Activated CD8-positive, alpha-beta T cell treated with anti-CD3 and anti-CD28 coated beads, Interleukin-2, amount 10 ng/mL, durations not matched to agents 7 days and 5 days (primary cell): ENCODE data around the gene PLCD3. TPM values are rescaled to one million over a fixed set of nuclear protein-coding genes. Genes with fewer than 3 reads are reported as not detected.

Experiments used
- ATAC-seq: fragments of 150-1000 bp; cut with Tn5 transposase; one replicate; pipeline ENCODE4 v1.10.0; 2021; ENCODE audit warnings: moderate library complexity
- CTCF ChIA-PET: fragments of 350-600 bp; sonication (Branson Sonifier 250); formaldehyde crosslinking; loops from one replicate; lab custom pipeline; 2021; ENCODE audit warnings: antibody characterized with exemption; lab: Charles Lee
- POLR2A ChIA-PET: fragments of 350-600 bp; sonication (Branson Sonifier 250); formaldehyde crosslinking; loops from one replicate; lab custom pipeline; 2021; ENCODE audit warnings: antibody characterized with exemption; lab: Charles Lee
- DNase-seq: peaks from one replicate; pipeline ENCODE4 v3.0.0-alpha.2; 2020
- H3K27ac Mint-ChIP-seq: one replicate; pipeline ENCODE4 v1.8.0; 2021; ENCODE audit warnings: mild to moderate bottlenecking, mixed read lengths
- H3K27me3 Mint-ChIP-seq: one replicate; pipeline ENCODE4 v1.8.0; 2021; ENCODE audit warnings: low read depth, mixed read lengths
- H3K36me3 Mint-ChIP-seq: one replicate; pipeline ENCODE4 v1.8.0; 2021; ENCODE audit warnings: low read depth, mixed read lengths
- H3K4me1 Mint-ChIP-seq: one replicate; pipeline ENCODE4 v1.8.0; 2021; ENCODE audit warnings: low read depth, mixed read lengths
- H3K4me3 Mint-ChIP-seq: one replicate; pipeline ENCODE4 v1.8.0; 2021; ENCODE audit warnings: mild to moderate bottlenecking, mixed read lengths
- H3K9me3 Mint-ChIP-seq: one replicate; pipeline ENCODE4 v1.8.0; 2022; ENCODE audit warnings: mixed read lengths; ENCODE audit not compliant: insufficient read depth
- total RNA-seq, 2 experiments: library from RNA; stranded (reverse); gene quantifications; one replicate each; pipeline ENCODE4 v1.2.3, GENCODE V29; 2021

Gene PLCD3
- total RNA-seq, 2 experiments from 2014 or later = 4.3 to 4.6 TPM

DNA sequence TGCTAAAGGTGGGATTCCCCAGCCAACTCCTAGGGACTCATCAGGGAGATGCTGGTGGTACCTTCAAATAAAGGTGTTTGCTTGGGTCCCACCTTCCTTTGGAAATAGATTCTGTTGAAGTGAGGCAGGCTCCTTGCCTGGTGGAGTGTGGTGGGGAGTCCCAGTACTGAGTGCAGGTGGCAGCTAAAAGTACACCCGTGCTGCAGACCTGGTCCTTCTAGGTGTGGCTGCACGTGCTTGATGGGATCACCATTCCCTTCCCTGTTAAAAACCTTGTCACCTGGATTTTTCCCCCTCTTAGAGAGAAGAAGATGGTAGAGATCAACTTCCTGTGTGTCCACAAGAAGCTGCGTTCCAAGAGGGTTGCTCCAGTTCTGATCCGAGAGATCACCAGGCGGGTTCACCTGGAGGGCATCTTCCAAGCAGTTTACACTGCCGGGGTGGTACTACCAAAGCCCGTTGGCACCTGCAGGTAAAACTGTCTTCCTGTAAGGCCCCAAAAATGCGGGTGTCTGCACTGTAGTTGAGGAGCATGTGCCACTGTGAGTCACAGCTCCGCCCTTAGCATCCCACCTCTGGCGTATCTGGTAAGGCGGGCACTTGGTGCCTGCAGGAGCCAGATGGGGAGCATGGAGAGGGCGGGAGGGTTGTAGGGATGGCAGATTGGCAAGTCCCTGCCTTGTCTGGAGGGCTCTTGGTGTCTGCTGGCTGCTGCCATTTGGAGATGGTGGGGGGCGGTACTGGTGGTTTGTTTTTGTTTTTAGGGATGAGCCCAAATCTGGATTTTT lies 34.0 kb downstream of the PLCD3 start:
- Mint-ChIP-seq H3K27ac (no peak overlapping the region), H3K4me3 (no peak overlapping the region), H3K36me3 (peaks cover 65% of the 10 kb centered on the region), H3K27me3 (no peaks in the 10 kb centered on the region), H3K9me3 (no peaks in the 10 kb centered on the region), H3K4me1 (no peaks in the 10 kb centered on the region)
- ChIA-PET CTCF (interaction anchor here (0.6 to 4.5 kb wide), 18 partner anchors 9 to 321 kb away, joined by 3 to 22 read pairs (median 6); partner anchors contain the start of genes C1QL1, DCAKD, EFTUD2 and NMT1), POLR2A (interaction anchor here (1.2 to 1.5 kb wide), 2 partner anchors 50 to 76 kb away, joined by 4 read pairs; partner anchors contain the start of gene HEXIM1)
- ATAC-seq = no peak
- no peak for DNase-seq

DNA sequence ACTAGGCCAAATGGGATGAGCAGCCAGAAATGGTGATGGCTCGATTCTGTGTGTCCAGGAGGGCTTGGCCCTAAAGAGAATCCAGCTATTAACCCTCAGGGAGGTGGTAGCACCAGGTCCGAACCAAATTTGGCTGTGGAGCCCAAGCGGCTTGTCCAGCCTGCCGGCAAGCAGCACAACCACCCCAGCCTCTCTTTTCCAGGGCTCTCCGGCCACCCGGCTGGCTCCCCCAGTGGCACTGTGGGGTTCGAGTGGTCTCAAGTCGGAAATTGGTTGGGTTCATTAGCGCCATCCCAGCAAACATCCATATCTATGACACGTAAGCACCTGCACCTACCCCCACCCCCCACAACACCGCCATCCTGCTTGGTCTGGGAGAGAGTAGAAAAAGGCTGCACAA lies 35.4 kb downstream of the PLCD3 start:
- Mint-ChIP-seq H3K27me3 (no peaks in the 10 kb centered on the region), H3K4me1 (no peaks in the 10 kb centered on the region), H3K27ac (no peak overlapping the region), H3K9me3 (no peaks in the 10 kb centered on the region), H3K4me3 (no peak overlapping the region), H3K36me3 (peaks cover 65% of the 10 kb centered on the region)
- no peak for DNase-seq
- ATAC-seq = no peak
- ChIA-PET CTCF (interaction anchor here (1.0 to 4.1 kb wide), 7 partner anchors 12 to 47 kb away, joined by 3 to 12 read pairs (median 5); partner anchors contain the start of gene ACBD4), POLR2A (interaction anchor here (0.9 to 1.1 kb wide), 2 partner anchors 12 to 36 kb away, joined by 3 read pairs; partner anchors contain the start of gene NMT1)

DNA sequence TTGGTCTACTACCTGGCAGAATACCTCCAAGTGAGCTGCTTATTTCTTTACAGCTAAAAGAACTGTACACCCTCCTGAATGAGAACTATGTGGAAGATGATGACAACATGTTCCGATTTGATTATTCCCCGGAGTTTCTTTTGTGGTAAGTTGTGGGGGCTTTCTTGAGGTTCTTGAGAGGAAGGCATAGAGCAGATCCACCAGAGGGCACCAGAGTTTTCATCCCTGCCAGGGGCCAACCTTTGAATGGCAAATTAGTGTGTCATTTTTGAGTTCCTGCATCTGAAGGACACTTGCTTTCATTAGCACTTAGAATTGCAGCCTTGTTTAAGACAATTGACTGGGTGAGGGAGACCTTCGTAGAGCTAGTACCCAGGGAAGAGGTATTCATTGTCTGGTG lies 36.2 kb downstream of the PLCD3 start:
- ChIA-PET CTCF (interaction anchor here (1.0 to 2.8 kb wide), 7 partner anchors 13 to 49 kb away, joined by 3 to 10 read pairs (median 5); partner anchors contain the start of gene ACBD4), POLR2A (interaction anchor here (0.9 to 1.1 kb wide), 2 partner anchors 13 to 35 kb away, joined by 3 read pairs; partner anchors contain the start of gene NMT1)
- H3K4me3 Mint-ChIP-seq = no peak overlapping the region
- peaks cover 66% of the 10 kb centered on the region for H3K36me3 Mint-ChIP-seq
- peak; percentile 28 for DNase-seq
- H3K27me3 Mint-ChIP-seq = no peaks in the 10 kb centered on the region
- H3K27ac Mint-ChIP-seq = no peak overlapping the region
- no peaks in the 10 kb centered on the region for H3K4me1 Mint-ChIP-seq
- H3K9me3 Mint-ChIP-seq = no peaks in the 10 kb centered on the region
- ATAC-seq = no peak

DNA sequence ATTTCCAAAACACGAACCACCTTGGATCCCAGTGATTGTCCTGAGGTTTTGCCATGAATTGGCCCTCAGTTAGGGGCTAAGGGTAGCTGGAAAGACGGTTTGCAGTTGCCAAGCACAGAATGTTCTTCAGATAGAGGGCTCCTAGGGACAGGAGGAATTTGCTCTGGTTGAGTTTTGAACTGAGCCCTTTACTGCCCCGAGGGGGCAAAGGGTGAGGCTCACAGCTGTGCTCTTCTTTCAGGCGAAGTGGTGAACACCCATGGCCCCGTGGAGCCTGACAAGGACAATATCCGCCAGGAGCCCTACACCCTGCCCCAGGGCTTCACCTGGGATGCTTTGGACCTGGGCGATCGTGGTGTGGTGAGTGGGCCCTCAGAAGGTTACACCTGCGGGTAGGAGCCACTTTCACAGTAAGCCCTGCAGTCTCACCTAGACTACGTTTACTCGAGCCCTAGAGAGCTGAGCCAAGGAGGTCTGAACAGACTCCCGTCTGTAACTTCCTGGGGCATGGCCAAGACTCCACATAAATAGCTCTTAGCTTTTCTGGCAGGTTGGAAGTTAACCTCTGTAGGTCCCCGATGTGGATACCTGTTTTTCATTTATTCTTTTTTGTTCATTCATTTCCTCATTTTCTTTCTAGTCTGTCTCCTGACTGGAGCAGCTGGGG lies 38.7 kb downstream of the PLCD3 start:
- ChIA-PET POLR2A (no interaction called here), CTCF (interaction anchor here (0.7 to 1.0 kb wide), 2 partner anchors 9 to 38 kb away, joined by 3 read pairs; partner anchors contain the start of gene PLCD3)
- no peak for ATAC-seq
- Mint-ChIP-seq H3K36me3 (peaks cover 65% of the 10 kb centered on the region), H3K27ac (no peak overlapping the region), H3K4me3 (no peak overlapping the region), H3K4me1 (peaks cover 4% of the 10 kb centered on the region), H3K27me3 (no peaks in the 10 kb centered on the region), H3K9me3 (no peaks in the 10 kb centered on the region)
- DNase-seq = no peak

DNA sequence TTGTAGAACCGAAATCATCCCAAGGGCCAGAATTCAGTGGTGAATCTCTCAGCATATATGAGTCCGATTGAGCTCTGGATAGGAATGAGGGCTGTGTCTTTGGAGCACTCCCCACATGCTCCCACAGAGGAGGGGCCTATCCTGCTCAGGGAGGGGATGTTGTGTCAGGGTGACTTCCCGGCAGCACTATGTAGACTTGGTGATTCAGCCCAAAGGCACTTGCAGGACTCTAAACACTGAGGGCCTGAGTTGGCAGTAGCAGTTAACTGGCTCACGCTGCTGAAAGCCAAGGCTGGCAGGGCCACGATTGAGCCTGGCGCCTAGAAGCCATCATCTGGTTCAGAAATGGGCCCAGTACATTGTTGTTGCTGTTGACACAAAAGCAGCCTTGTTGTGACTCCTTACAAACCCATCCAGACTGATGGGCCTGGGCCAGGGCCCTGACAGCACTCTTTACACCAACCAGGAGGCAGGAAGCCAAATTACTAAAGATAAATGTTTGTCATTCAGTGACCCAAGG lies 39.3 kb downstream of the PLCD3 start:
- DNase-seq (no peak), ATAC-seq (no peak)
- ChIA-PET POLR2A (no interaction called here), CTCF (no interaction called here)
- no peak overlapping the region for H3K27ac Mint-ChIP-seq
- no peak overlapping the region for H3K4me3 Mint-ChIP-seq
- peaks cover 9% of the 10 kb centered on the region for H3K4me1 Mint-ChIP-seq
- H3K9me3 Mint-ChIP-seq = no peaks in the 10 kb centered on the region
- peaks cover 63% of the 10 kb centered on the region for H3K36me3 Mint-ChIP-seq
- H3K27me3 Mint-ChIP-seq = no peaks in the 10 kb centered on the region

DNA sequence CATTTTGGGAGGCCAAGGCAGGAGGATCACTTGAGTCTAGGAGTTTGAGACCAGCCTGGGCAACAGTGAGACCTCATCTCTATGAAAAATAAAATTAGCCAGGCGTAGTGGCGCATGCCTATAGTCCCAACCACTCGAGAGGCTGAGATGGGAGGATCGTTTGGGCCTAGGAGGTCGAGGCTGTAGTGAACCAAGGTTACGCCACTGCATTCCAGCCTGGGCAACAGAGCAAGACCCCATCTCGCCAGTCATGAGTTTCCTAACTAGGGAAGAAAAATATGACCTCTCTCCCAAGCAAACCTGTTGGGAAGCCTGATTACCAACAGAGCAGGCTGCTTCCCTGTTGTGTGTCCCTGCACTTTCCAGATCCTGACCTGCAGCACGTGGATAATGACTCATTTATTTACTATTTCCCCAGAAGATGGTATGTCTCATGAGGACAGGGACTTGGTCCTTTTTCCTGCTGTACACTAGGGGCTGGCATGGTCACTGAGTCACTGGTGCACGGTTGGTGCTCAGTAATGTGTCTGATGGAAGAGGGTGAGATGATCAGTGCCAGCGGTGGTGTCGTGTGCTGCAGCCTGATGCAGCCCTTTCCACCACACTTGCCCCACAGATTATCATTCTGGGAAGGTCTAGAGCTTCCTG lies 40.4 kb downstream of the PLCD3 start:
- Mint-ChIP-seq H3K36me3 (peaks cover 65% of the 10 kb centered on the region), H3K4me1 (peaks cover 15% of the 10 kb centered on the region), H3K4me3 (no peak overlapping the region), H3K27me3 (no peaks in the 10 kb centered on the region), H3K9me3 (no peaks in the 10 kb centered on the region), H3K27ac (peak overlapping the region; percentile 24)
- DNase-seq (no peak), ATAC-seq (no peak)
- CTCF ChIA-PET = no interaction called here
- POLR2A ChIA-PET = interaction anchor here (0.6 kb wide), 1 partner anchor 140 kb away, joined by 3 read pairs; no protein-coding TSS in a partner anchor

DNA sequence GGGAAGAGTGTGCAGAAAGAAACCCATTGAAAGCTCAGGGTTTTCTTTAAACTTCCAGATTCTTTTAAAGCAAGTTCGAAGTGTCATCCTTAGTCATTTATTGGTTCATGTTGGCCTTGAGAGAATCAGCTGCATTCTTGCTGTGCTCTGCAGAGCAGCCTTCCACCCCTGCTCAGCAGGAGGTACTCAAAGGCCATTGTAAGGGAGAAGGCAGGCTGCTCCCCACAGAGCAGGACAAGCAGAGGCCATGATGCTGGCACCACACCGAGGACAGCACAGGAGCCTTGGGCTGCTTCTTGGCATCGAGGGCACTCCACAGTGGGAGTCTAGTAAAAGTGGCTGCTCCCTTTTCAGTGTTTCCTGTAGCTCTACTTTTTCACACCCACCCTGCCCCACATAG lies 41.6 kb downstream of the PLCD3 start:
- peaks cover 64% of the 10 kb centered on the region for H3K36me3 Mint-ChIP-seq
- H3K27me3 Mint-ChIP-seq = no peaks in the 10 kb centered on the region
- peak overlapping the region; percentile 9 for H3K27ac Mint-ChIP-seq
- H3K4me1 Mint-ChIP-seq = peaks cover 15% of the 10 kb centered on the region
- POLR2A ChIA-PET = no interaction called here
- H3K9me3 Mint-ChIP-seq = no peaks in the 10 kb centered on the region
- no peak overlapping the region for H3K4me3 Mint-ChIP-seq
- ATAC-seq (no peak), DNase-seq (no peak)
- CTCF ChIA-PET = interaction anchor here (1.0 to 3.4 kb wide), 3 partner anchors 9 to 68 kb away, joined by 3 to 22 read pairs (median 4); partner anchors contain the start of gene ACBD4

DNA sequence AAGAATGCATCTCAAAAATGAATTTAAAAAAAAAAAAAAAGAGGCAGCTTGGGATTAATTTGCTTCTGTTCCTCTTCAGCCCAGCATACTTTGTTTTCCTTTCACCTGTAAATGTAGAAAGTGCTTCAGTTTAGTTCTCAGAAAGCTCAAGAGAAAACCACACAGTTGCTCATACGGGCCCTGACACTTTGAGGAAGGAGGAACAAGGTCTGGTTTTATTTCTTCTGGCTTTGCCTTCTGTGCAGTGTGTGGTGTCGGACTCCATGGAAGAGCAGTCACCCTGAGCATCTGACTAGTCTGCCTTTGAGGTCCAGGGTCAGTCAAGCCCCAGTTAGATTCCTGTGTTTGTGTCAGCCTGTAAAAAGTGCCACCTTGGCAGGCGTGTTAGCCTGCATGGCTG lies 43.6 kb downstream of the PLCD3 start:
- Mint-ChIP-seq H3K36me3 (peaks cover 56% of the 10 kb centered on the region), H3K27me3 (no peaks in the 10 kb centered on the region), H3K4me1 (peaks cover 15% of the 10 kb centered on the region), H3K27ac (peak overlapping the region; percentile 79), H3K4me3 (no peak overlapping the region), H3K9me3 (no peaks in the 10 kb centered on the region)
- ChIA-PET CTCF (interaction anchor here (1.4 to 3.4 kb wide), 2 partner anchors 11 to 47 kb away, joined by 3 to 22 read pairs; partner anchors contain the start of gene ACBD4), POLR2A (interaction anchor here (0.7 kb wide), 1 partner anchor 28 kb away, joined by 4 read pairs; the partner anchor contains the start of gene NMT1)
- DNase-seq (no peak), ATAC-seq (peak; percentile 42)

DNA sequence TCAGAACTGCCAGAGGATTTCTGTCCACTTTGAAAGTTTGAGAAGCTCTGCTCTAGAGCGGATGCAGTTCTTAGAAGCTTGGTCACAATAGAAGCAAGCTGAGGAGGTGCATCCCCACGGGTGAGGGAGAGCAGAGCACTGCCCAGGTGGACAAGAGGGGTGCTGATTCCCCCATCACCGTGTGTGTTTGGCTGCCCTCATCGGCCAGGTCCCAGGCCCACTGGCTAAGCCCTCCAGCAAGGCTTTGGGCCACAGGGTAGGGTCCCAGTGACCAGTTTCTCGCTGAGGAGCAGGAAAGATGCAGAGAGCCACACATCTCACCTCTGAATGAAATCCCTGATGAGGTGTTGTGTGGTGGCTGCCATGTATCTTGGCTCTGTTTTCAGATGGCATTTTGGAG lies 44.3 kb downstream of the PLCD3 start:
- H3K4me3 Mint-ChIP-seq = no peak overlapping the region
- no peak for ATAC-seq
- H3K27ac Mint-ChIP-seq = peak overlapping the region; percentile 75
- DNase-seq = no peak
- no peaks in the 10 kb centered on the region for H3K9me3 Mint-ChIP-seq
- H3K4me1 Mint-ChIP-seq = peaks cover 15% of the 10 kb centered on the region
- H3K27me3 Mint-ChIP-seq = no peaks in the 10 kb centered on the region
- ChIA-PET CTCF (interaction anchor here (1.2 to 3.4 kb wide), 3 partner anchors 12 to 168 kb away, joined by 3 to 22 read pairs (median 5); partner anchors contain the start of gene ACBD4), POLR2A (no interaction called here)
- peaks cover 51% of the 10 kb centered on the region for H3K36me3 Mint-ChIP-seq

DNA sequence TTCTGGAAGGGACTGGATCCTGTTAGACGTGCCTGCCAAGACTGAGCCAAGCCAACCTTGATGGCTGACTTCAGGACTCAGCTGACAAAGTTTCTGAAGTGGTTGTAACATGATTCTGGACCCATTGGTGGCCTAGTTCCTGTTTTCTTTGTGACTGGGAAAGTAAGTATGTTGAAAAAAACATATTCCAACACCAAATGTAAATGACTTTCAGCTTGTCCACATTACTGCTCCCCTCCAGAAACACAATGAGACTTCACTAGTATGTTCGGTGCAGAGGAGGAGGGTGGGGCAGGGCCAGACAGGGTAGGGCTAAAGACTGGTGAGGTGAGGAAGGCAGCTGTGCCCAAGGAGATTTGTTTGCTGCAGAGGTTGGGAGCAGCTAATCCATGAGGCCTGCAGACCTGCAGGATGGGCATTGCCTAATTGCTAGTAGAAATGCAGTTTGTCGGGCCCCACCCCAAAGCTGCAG lies 44.8 kb downstream of the PLCD3 start:
- no peak for DNase-seq
- H3K27ac Mint-ChIP-seq = peak overlapping the region; percentile 75
- H3K27me3 Mint-ChIP-seq = no peaks in the 10 kb centered on the region
- CTCF ChIA-PET = interaction anchor here (1.2 to 3.4 kb wide), 3 partner anchors 12 to 167 kb away, joined by 3 to 22 read pairs (median 5); partner anchors contain the start of gene ACBD4
- no peaks in the 10 kb centered on the region for H3K9me3 Mint-ChIP-seq
- peaks cover 48% of the 10 kb centered on the region for H3K36me3 Mint-ChIP-seq
- H3K4me3 Mint-ChIP-seq = no peak overlapping the region
- ATAC-seq = no peak
- peaks cover 15% of the 10 kb centered on the region for H3K4me1 Mint-ChIP-seq
- POLR2A ChIA-PET = no interaction called here
